Measurements from ENCODE around the gene IRF1.

DNA sequence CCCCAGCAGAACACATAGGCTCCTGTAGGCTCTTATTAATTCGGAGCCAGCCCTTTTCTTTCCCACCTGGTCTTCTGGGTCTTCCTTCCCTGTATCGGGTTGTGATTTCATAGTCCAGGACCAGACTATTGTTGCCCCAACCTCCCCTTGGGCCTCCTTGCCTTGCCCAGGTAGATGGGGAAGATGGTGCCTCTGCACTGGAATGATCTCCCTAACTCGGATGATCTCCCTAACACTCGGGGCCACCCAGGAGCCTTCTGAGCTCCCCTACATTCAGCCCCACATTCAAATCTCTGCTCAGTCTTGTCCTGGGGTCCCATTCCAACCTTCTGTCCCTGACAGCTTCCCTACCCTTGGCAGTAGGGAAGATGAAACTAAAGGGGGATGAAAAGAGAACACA, 2.7 kb upstream of the IRF1 start:
- TF ChIP-seq, protein P1, sequence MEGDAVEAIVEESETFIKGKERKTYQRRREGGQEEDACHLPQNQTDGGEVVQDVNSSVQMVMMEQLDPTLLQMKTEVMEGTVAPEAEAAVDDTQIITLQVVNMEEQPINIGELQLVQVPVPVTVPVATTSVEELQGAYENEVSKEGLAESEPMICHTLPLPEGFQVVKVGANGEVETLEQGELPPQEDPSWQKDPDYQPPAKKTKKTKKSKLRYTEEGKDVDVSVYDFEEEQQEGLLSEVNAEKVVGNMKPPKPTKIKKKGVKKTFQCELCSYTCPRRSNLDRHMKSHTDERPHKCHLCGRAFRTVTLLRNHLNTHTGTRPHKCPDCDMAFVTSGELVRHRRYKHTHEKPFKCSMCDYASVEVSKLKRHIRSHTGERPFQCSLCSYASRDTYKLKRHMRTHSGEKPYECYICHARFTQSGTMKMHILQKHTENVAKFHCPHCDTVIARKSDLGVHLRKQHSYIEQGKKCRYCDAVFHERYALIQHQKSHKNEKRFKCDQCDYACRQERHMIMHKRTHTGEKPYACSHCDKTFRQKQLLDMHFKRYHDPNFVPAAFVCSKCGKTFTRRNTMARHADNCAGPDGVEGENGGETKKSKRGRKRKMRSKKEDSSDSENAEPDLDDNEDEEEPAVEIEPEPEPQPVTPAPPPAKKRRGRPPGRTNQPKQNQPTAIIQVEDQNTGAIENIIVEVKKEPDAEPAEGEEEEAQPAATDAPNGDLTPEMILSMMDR (IDR thresholded peaks at IDR 0.05), result no peak
- TF ChIP-seq POLR2A (IDR thresholded peaks at IDR 0.05), result no peak
- no peak for TF ChIP-seq POLR2AphosphoS5 (IDR thresholded peaks at IDR 0.05)
